ENCODE measurements around the gene PLA2G2F. TPM values are rescaled to one million over a fixed set of nuclear protein-coding genes. Genes with fewer than 3 reads are reported as not detected.

Gene PLA2G2F
- total and polyA plus RNA-seq, 10 of the 15 experiments (the other 5 are each of a cell fraction or from before 2014, with no cell fraction given), result 0.03 TPM; not detected in 9

GRCh38 chr1:20126806-20127440, 12.2 kb upstream of the PLA2G2F start:
- ATAC-seq (no peak), FAIRE-seq (no peak), DNase-seq (ENCODE audit: low read depth, low spot score) (no peak)
- H3K27ac ChIP-seq (ENCODE audit: control insufficient read depth, insufficient read depth), result peak overlapping the region; percentile 76
- TF ChIP-seq PML (IDR thresholded peaks at IDR 0.05; ENCODE audit: low read length), result no peak
- TF ChIP-seq EZH2 (IDR thresholded peaks at IDR 0.05; ENCODE audit: borderline replicate concordance, control insufficient read depth, low read depth, low read length), result no peak
- TF ChIP-seq, protein P1, sequence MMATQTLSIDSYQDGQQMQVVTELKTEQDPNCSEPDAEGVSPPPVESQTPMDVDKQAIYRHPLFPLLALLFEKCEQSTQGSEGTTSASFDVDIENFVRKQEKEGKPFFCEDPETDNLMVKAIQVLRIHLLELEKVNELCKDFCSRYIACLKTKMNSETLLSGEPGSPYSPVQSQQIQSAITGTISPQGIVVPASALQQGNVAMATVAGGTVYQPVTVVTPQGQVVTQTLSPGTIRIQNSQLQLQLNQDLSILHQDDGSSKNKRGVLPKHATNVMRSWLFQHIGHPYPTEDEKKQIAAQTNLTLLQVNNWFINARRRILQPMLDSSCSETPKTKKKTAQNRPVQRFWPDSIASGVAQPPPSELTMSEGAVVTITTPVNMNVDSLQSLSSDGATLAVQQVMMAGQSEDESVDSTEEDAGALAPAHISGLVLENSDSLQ (IDR thresholded peaks at IDR 0.05), result no peak
- TF ChIP-seq, protein P2, sequence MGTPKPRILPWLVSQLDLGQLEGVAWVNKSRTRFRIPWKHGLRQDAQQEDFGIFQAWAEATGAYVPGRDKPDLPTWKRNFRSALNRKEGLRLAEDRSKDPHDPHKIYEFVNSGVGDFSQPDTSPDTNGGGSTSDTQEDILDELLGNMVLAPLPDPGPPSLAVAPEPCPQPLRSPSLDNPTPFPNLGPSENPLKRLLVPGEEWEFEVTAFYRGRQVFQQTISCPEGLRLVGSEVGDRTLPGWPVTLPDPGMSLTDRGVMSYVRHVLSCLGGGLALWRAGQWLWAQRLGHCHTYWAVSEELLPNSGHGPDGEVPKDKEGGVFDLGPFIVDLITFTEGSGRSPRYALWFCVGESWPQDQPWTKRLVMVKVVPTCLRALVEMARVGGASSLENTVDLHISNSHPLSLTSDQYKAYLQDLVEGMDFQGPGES (IDR thresholded peaks at IDR 0.05), result no peak
- TF ChIP-seq STAT1 (conservative IDR thresholded peaks at IDR 0.05), result no peak
- no peak for TF ChIP-seq RAD51 (IDR thresholded peaks at IDR 0.05)
- no peak for TF ChIP-seq ZNF274 (IDR thresholded peaks at IDR 0.05; ENCODE audit: insufficient read depth, insufficient read length)
- TF ChIP-seq EGR1 (IDR thresholded peaks at IDR 0.05; ENCODE audit: borderline replicate concordance in 1 of 2, low read depth in 2 of 2, low read length in 2 of 2), result no peak
- TF ChIP-seq JUND (IDR thresholded peaks at IDR 0.05; ENCODE audit: low read depth, low read length), result no peak
- no peak for TF ChIP-seq ZNF622 (IDR thresholded peaks at IDR 0.05)
- TF ChIP-seq BCL3 (IDR thresholded peaks at IDR 0.05; ENCODE audit: borderline replicate concordance, insufficient read depth, low read depth, low read length, poor library complexity, severe bottlenecking), result no peak
- no peak for TF ChIP-seq IRF4 (IDR thresholded peaks at IDR 0.05; ENCODE audit: low read depth, low read length)
- no peak for TF ChIP-seq MTA2 (IDR thresholded peaks at IDR 0.05; ENCODE audit: low read depth)
- no peak for TF ChIP-seq ATF2 (IDR thresholded peaks at IDR 0.05; ENCODE audit: low read length)
- RAD21 ChIA-PET (ENCODE audit: unreplicated experiment), result interaction anchor here (2.4 to 4.8 kb wide), 2 partner anchors 25 to 68 kb away, joined by 9 to 28 read pairs; no protein-coding TSS in a partner anchor
- BruUV-seq (replicated peaks), result no TSS peak
- WGBS (ENCODE audit: insufficient coverage, insufficient replicate concordance, low lambda C conversion rate, missing lambda C conversion rate), result 81% methylated on average over 10 of the region's 10 CpGs
- H3K27me3 ChIP-seq (replicated peaks in 1 of 2; ENCODE audit: control insufficient read depth in 2 of 2, insufficient read depth in 2 of 2, low read length in 1 of 2), result no peaks in the 10 kb centered on the region
- SMC1A ChIA-PET (ENCODE audit: uncharacterized antibody, unreplicated experiment), result interaction anchor here (1.1 to 3.6 kb wide), 10 partner anchors 9 to 245 kb away, joined by 3 to 18 read pairs (median 5); partner anchors contain the start of gene OTUD3
- peak overlapping the region; percentile 61 for H2AFZ ChIP-seq (ENCODE audit: control insufficient read depth, low read depth, low read length)
- CTCF ChIA-PET, result interaction anchor here (0.6 to 3.3 kb wide), 5 partner anchors 20 to 245 kb away, joined by 3 to 17 read pairs (median 4); partner anchors contain the start of gene OTUD3
- H3K4me2 ChIP-seq (ENCODE audit: control insufficient read depth, insufficient read depth), result peak overlapping the region; percentile 62
- H3K4me3 ChIP-seq, result no peak overlapping the region
- H3K36me3 ChIP-seq (ENCODE audit: control insufficient read depth in 2 of 2, insufficient read depth in 2 of 2, low read length in 1 of 2), result no peaks in the 10 kb centered on the region
- peaks cover 44% of the 10 kb centered on the region for H3K4me1 ChIP-seq (ENCODE audit: control insufficient read depth, insufficient read depth, low read length)
- H4K20me1 ChIP-seq (ENCODE audit: control insufficient read depth, insufficient read depth), result no peaks in the 10 kb centered on the region
- in situ Hi-C loops (cut with MboI) (no loop called here), intact Hi-C loops (cut with micrococcal nuclease; ENCODE audit: unreplicated experiment) (no loop called here)
- POLR2A ChIA-PET, result interaction anchor here (0.6 to 3.0 kb wide), 2 partner anchors 23 to 47 kb away, joined by 3 to 11 read pairs; no protein-coding TSS in a partner anchor
- H3K9ac ChIP-seq (ENCODE audit: control insufficient read depth, insufficient read depth, low read length), result peak overlapping the region; percentile 25; the same call in 1 of the 2 replicates
- H3K79me2 ChIP-seq (ENCODE audit: control insufficient read depth, insufficient read depth, low read length), result no peaks in the 10 kb centered on the region
- peaks cover 2% of the 10 kb centered on the region; the same call in 1 of the 3 replicates for H3K9me3 ChIP-seq (replicated peaks; ENCODE audit: control insufficient read depth, insufficient read depth, low read length)

Measured in GM12878 (cell line).